T-helper 2 cell treated with Interferon-gamma antibody and Interleukin-4, amounts not matched to agents 5 μg/mL and 100 μg/mL, for 36 hours (primary cell): ENCODE results near the gene LRRC17.
"Not testable (repeated sequence)": the region's sequence is repeated elsewhere in the genome, so short reads cannot be mapped to it uniquely, and the experiment has no call there.

Experiments
- DNase-seq: peaks from one replicate; pipeline ENCODE4 v3.0.0; 2021; ENCODE audit warnings: low spot score
- H3K27ac Mint-ChIP-seq: one replicate; pipeline ENCODE4 v1.8.0; 2021; ENCODE audit warnings: mild to moderate bottlenecking, mixed read lengths
- H3K27me3 Mint-ChIP-seq: one replicate; pipeline ENCODE4 v1.8.0; 2021; ENCODE audit warnings: low read depth, mixed read lengths
- H3K36me3 Mint-ChIP-seq: one replicate; pipeline ENCODE4 v1.8.0; 2021; ENCODE audit warnings: low read depth, mixed read lengths
- H3K4me1 Mint-ChIP-seq: one replicate; pipeline ENCODE4 v1.8.0; 2021; ENCODE audit warnings: low read depth, mixed read lengths
- H3K4me3 Mint-ChIP-seq: one replicate; pipeline ENCODE4 v1.8.0; 2022; ENCODE audit warnings: mild to moderate bottlenecking, moderate library complexity, mixed read lengths
- H3K9me3 Mint-ChIP-seq: one replicate; pipeline ENCODE4 v1.8.0; 2021; ENCODE audit warnings: mixed read lengths

Gene LRRC17

GRCh38 chr7:102975854-102976253 lies 63.1 kb downstream of the LRRC17 start:
- Mint-ChIP-seq H3K4me1 (no peaks in the 10 kb centered on the region), H3K27ac (no peak overlapping the region), H3K36me3 (no peaks in the 10 kb centered on the region), H3K27me3 (no peaks in the 10 kb centered on the region), H3K4me3 (no peak overlapping the region), H3K9me3 (no peaks in the 10 kb centered on the region)
- no peak for DNase-seq

GRCh38 chr7:102976493-102976892 lies 63.7 kb downstream of the LRRC17 start:
- Mint-ChIP-seq H3K9me3 (no peaks in the 10 kb centered on the region), H3K4me1 (no peaks in the 10 kb centered on the region), H3K27me3 (no peaks in the 10 kb centered on the region), H3K36me3 (no peaks in the 10 kb centered on the region), H3K27ac (no peak overlapping the region), H3K4me3 (no peak overlapping the region)
- DNase-seq: no peak

- not testable (repeated sequence) for H3K9me3 Mint-ChIP-seq, H3K4me3 Mint-ChIP-seq, H3K27me3 Mint-ChIP-seq, H3K4me1 Mint-ChIP-seq, H3K36me3 Mint-ChIP-seq, H3K27ac Mint-ChIP-seq, DNase-seq
These were observed 64.8 kb downstream of the LRRC17 start for GRCh38 chr7:102977586-102977985.

- Mint-ChIP-seq H3K27me3 (no peaks in the 10 kb centered on the region), H3K4me1 (no peaks in the 10 kb centered on the region), H3K36me3 (no peaks in the 10 kb centered on the region), H3K4me3 (no peak overlapping the region), H3K27ac (no peak overlapping the region), H3K9me3 (no peaks in the 10 kb centered on the region)
- DNase-seq: no peak
These were observed 65.5 kb downstream of the LRRC17 start for GRCh38 chr7:102978284-102978683.

GRCh38 chr7:102979670-102980069 lies 66.9 kb downstream of the LRRC17 start:
- DNase-seq: no peak
- Mint-ChIP-seq H3K27me3 (no peaks in the 10 kb centered on the region), H3K4me3 (no peak overlapping the region), H3K9me3 (no peaks in the 10 kb centered on the region), H3K27ac (no peak overlapping the region), H3K4me1 (no peaks in the 10 kb centered on the region), H3K36me3 (no peaks in the 10 kb centered on the region)

- Mint-ChIP-seq H3K27ac (no peak overlapping the region), H3K36me3 (no peaks in the 10 kb centered on the region), H3K9me3 (no peaks in the 10 kb centered on the region), H3K4me3 (no peak overlapping the region), H3K4me1 (no peaks in the 10 kb centered on the region), H3K27me3 (no peaks in the 10 kb centered on the region)
- no peak for DNase-seq
These were observed 68.7 kb downstream of the LRRC17 start for GRCh38 chr7:102981451-102981850.

GRCh38 chr7:102982235-102982634 lies 69.4 kb downstream of the LRRC17 start:
- DNase-seq: no peak
- Mint-ChIP-seq H3K27me3 (no peaks in the 10 kb centered on the region), H3K36me3 (no peaks in the 10 kb centered on the region), H3K4me3 (no peak overlapping the region), H3K4me1 (no peaks in the 10 kb centered on the region), H3K27ac (no peak overlapping the region), H3K9me3 (no peaks in the 10 kb centered on the region)

GRCh38 chr7:102983602-102984001 lies 70.8 kb downstream of the LRRC17 start:
- H3K4me3 Mint-ChIP-seq: no peak overlapping the region
- no peaks in the 10 kb centered on the region for H3K9me3 Mint-ChIP-seq
- no peaks in the 10 kb centered on the region for H3K36me3 Mint-ChIP-seq
- DNase-seq: no peak
- H3K4me1 Mint-ChIP-seq: no peaks in the 10 kb centered on the region
- no peaks in the 10 kb centered on the region for H3K27me3 Mint-ChIP-seq
- H3K27ac Mint-ChIP-seq: no peak overlapping the region

- H3K4me3 Mint-ChIP-seq: no peak overlapping the region
- no peaks in the 10 kb centered on the region for H3K27me3 Mint-ChIP-seq
- H3K27ac Mint-ChIP-seq: no peak overlapping the region
- DNase-seq: no peak
- no peaks in the 10 kb centered on the region for H3K4me1 Mint-ChIP-seq
- H3K36me3 Mint-ChIP-seq: no peaks in the 10 kb centered on the region
- no peaks in the 10 kb centered on the region for H3K9me3 Mint-ChIP-seq
These were observed 72.5 kb downstream of the LRRC17 start for GRCh38 chr7:102985176-102985783.

GRCh38 chr7:102988088-102988487 lies 75.3 kb downstream of the LRRC17 start:
- H3K27ac Mint-ChIP-seq: no peak overlapping the region

GRCh38 chr7:102988631-102989560 lies 76.1 kb downstream of the LRRC17 start:
- H3K27ac Mint-ChIP-seq: no peak overlapping the region
- no peak overlapping the region for H3K4me3 Mint-ChIP-seq
- no peaks in the 10 kb centered on the region for H3K27me3 Mint-ChIP-seq
- no peak for DNase-seq
- H3K9me3 Mint-ChIP-seq: no peaks in the 10 kb centered on the region
- no peaks in the 10 kb centered on the region for H3K36me3 Mint-ChIP-seq
- H3K4me1 Mint-ChIP-seq: no peaks in the 10 kb centered on the region

More at GRCh38 chr7:102988088-102988487, 75.3 kb downstream of the LRRC17 start:
- Mint-ChIP-seq H3K9me3 (no peaks in the 10 kb centered on the region), H3K4me3 (no peak overlapping the region), H3K27me3 (no peaks in the 10 kb centered on the region), H3K36me3 (no peaks in the 10 kb centered on the region), H3K4me1 (no peaks in the 10 kb centered on the region)
- DNase-seq: no peak

- H3K27me3 Mint-ChIP-seq: no peaks in the 10 kb centered on the region
- H3K27ac Mint-ChIP-seq: no peak overlapping the region
- H3K9me3 Mint-ChIP-seq: no peaks in the 10 kb centered on the region
- no peak overlapping the region for H3K4me3 Mint-ChIP-seq
- H3K36me3 Mint-ChIP-seq: no peaks in the 10 kb centered on the region
- H3K4me1 Mint-ChIP-seq: no peaks in the 10 kb centered on the region
- DNase-seq: no peak
These were observed 77.8 kb downstream of the LRRC17 start for GRCh38 chr7:102990642-102991041.

- Mint-ChIP-seq H3K27me3 (no peaks in the 10 kb centered on the region), H3K27ac (no peak overlapping the region), H3K4me1 (no peaks in the 10 kb centered on the region), H3K9me3 (no peaks in the 10 kb centered on the region), H3K36me3 (no peaks in the 10 kb centered on the region), H3K4me3 (no peak overlapping the region)
- no peak for DNase-seq
These were observed 78.3 kb downstream of the LRRC17 start for GRCh38 chr7:102991077-102991539.

- Mint-ChIP-seq H3K9me3 (no peaks in the 10 kb centered on the region), H3K4me1 (no peaks in the 10 kb centered on the region), H3K27me3 (no peaks in the 10 kb centered on the region), H3K4me3 (no peak overlapping the region), H3K36me3 (no peaks in the 10 kb centered on the region), H3K27ac (no peak overlapping the region)
- no peak for DNase-seq
These were observed 78.9 kb downstream of the LRRC17 start for GRCh38 chr7:102991540-102992214.
